Stimulated activated CD8-positive, alpha-beta memory T cell treated with anti-CD3 and anti-CD28 coated beads, Interleukin-2, amount 100 ng/mL, for 1 hour (primary cell): ENCODE data around the gene RFC2.

Experiments used
- DNase-seq, 2 donors: peaks; one replicate each; pipeline ENCODE4 v3.0.0-alpha.2; 2020; ENCODE audit warnings: low read depth in 2 of 2

RFC2 gene

GRCh38 chr7:74254129-74254857 lies at the start of gene RFC2:
RFC2 (minus strand) TSS chr7:74254399; CDS start chr7:74254383, 16 bp downstream.
- peak; percentile 93 to 97 for DNase-seq

- no peak for DNase-seq
These were observed 48.6 kb upstream of the RFC2 start for GRCh38 chr7:74302745-74303221.

GRCh38 chr7:74300926-74301325 lies 46.7 kb upstream of the RFC2 start:
- DNase-seq: no peak

- DNase-seq: no peak
These were observed 45.2 kb upstream of the RFC2 start for GRCh38 chr7:74299401-74299800.

GRCh38 chr7:74297516-74298233 lies 43.5 kb upstream of the RFC2 start:
- DNase-seq: no peak

GRCh38 chr7:74294191-74294998 lies 40.2 kb upstream of the RFC2 start:
- DNase-seq: no peak

GRCh38 chr7:74293577-74293908 lies 39.3 kb upstream of the RFC2 start:
- DNase-seq: no peak

- DNase-seq: no peak
These were observed 38.8 kb upstream of the RFC2 start for GRCh38 chr7:74292757-74293576.

- no peak for DNase-seq
These were observed 37.3 kb upstream of the RFC2 start for GRCh38 chr7:74291535-74291934.

- DNase-seq: no peak
These were observed 36.8 kb upstream of the RFC2 start for GRCh38 chr7:74290981-74291441.

GRCh38 chr7:74290553-74290950 lies 36.4 kb upstream of the RFC2 start:
- no peak for DNase-seq

- DNase-seq: no peak
These were observed 35.7 kb upstream of the RFC2 start for GRCh38 chr7:74289659-74290552.

- peak; percentile 56 to 68 for DNase-seq
These were observed 34.9 kb upstream of the RFC2 start, which contains the start of gene CLIP2 for GRCh38 chr7:74289018-74289658. CLIP2 (plus strand) TSS chr7:74289407; CDS start chr7:74317547, 28,140 bp downstream.

GRCh38 chr7:74288034-74288881 lies 34.1 kb upstream of the RFC2 start:
- no peak for DNase-seq

- DNase-seq: no peak
These were observed 33.3 kb upstream of the RFC2 start for GRCh38 chr7:74287303-74288033.

- DNase-seq: no peak
These were observed 31.9 kb upstream of the RFC2 start for GRCh38 chr7:74286131-74286530.

GRCh38 chr7:74284781-74285259 lies 30.6 kb upstream of the RFC2 start:
- DNase-seq: no peak

GRCh38 chr7:74283858-74284447 lies 29.8 kb upstream of the RFC2 start:
- DNase-seq: no peak
